ENCODE data around the gene ACBD5. TPM values are rescaled to one million over a fixed set of nuclear protein-coding genes. Genes with fewer than 3 reads are reported as not detected.

The ACBD5 gene
- total and polyA plus RNA-seq, 8 donors = 6.2 to 45.2 (median 13.8) TPM

DNA sequence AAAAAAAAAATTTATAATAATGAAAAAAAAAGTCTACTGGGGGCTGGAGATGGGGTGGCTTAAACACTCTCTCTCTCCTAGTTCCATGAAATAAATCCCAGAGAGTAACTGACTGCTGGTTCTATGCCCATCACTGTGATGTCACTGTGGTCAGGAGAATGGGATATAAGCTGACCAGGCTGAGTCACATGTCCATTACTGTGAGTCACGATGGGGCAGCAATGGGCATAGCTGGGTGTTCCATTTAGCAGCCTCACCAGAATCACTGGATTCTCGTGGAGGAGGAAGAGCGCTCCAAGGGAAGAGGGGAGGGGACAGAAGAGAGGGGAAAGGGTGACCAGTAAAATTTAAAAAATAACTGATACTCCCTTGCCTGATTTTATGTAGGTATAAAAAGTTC, 48.3 kb downstream of the ACBD5 start:
- no peaks in the 10 kb centered on the region for H3K4me1 ChIP-seq
- H3K27ac ChIP-seq = no peak overlapping the region
- H3K36me3 ChIP-seq = peaks cover 16 to 34% (median 26%) of the 10 kb centered on the region in 4 donors
- no peaks in the 10 kb centered on the region for H3K27me3 ChIP-seq
- no peaks in the 10 kb centered on the region for H3K9me3 ChIP-seq
- no peak for TF ChIP-seq EP300 (IDR thresholded peaks at IDR 0.05)
- no peak for TF ChIP-seq POLR2A (IDR thresholded peaks at IDR 0.05)
- H3K4me3 ChIP-seq = no peak overlapping the region
- WGBS, 5 donors = 75 to 81% (median 80%) methylated on average over 3 of the region's 3 CpGs
- DNase-seq = no peak
- intact Hi-C loops (cut with DNase I; ENCODE audit: low total_unique reads) = no loop called here

DNA sequence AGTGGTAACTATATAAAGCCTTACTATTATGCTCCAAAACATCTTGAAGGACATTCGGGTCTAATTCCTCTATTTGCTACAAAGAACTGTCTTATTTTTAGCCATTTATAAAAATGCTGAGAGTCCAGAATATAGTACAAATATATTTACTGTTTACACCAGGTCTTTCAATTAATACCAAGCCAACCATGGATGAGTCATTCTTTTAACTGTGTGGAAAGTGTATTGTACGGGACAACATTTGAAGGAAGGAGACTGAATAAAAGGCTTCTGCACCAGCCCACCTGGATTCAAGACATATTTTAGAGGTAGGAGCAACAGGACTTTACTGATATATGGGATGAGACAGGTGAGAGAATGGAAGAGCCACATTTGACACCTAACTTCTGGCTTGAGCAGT, 50.1 kb downstream of the ACBD5 start:
- no peaks in the 10 kb centered on the region for H3K9me3 ChIP-seq
- intact Hi-C loops (cut with DNase I; ENCODE audit: low total_unique reads) = no loop called here

DNA sequence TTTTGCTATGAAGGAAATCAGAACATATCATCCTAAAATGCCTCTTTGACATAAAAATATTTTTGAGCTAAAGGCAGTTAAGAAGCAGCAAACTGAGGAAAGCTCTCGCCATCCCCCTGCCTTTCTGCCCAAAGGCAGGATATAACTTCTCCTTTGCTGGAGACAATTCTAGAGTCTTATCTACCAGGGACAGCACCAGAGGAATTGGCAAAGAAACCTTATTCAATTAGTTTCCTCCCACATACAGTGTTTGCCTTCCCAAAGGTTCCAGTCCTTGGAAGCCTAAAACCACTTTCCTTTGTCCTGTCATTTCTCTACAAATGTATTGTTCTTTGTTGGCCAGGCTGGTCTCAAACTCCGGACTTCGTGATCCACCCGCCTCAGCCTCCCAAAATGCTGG, 51.7 kb downstream of the ACBD5 start:
- Histone ChIP-seq H3K36me3 (peaks cover 3 to 40% (median 32%) of the 10 kb centered on the region in 4 donors), H3K27me3 (no peaks in the 10 kb centered on the region), H3K4me1 (no peaks in the 10 kb centered on the region), H3K27ac (no peak overlapping the region), H3K4me3 (no peak overlapping the region), H3K9me3 (no peaks in the 10 kb centered on the region)
- TF ChIP-seq, protein P1, sequence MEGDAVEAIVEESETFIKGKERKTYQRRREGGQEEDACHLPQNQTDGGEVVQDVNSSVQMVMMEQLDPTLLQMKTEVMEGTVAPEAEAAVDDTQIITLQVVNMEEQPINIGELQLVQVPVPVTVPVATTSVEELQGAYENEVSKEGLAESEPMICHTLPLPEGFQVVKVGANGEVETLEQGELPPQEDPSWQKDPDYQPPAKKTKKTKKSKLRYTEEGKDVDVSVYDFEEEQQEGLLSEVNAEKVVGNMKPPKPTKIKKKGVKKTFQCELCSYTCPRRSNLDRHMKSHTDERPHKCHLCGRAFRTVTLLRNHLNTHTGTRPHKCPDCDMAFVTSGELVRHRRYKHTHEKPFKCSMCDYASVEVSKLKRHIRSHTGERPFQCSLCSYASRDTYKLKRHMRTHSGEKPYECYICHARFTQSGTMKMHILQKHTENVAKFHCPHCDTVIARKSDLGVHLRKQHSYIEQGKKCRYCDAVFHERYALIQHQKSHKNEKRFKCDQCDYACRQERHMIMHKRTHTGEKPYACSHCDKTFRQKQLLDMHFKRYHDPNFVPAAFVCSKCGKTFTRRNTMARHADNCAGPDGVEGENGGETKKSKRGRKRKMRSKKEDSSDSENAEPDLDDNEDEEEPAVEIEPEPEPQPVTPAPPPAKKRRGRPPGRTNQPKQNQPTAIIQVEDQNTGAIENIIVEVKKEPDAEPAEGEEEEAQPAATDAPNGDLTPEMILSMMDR (IDR thresholded peaks at IDR 0.05) = no peak
- TF ChIP-seq POLR2AphosphoS5 (IDR thresholded peaks at IDR 0.05) = no peak
- TF ChIP-seq EP300 (IDR thresholded peaks at IDR 0.05) = no peak
- no peak for TF ChIP-seq POLR2A (IDR thresholded peaks at IDR 0.05)
- no peak for DNase-seq
- WGBS, 5 donors = 91 to 100% (median 96%) methylated on average over 4 of the region's 4 CpGs
- intact Hi-C loops (cut with DNase I; ENCODE audit: low total_unique reads) = no loop called here

More for the DNA sequence above, 50.1 kb downstream of the ACBD5 start:
- 58 to 71% (median 66%) methylated on average over 2 of the region's 2 CpGs for WGBS, 5 donors
- no peak for DNase-seq
- Histone ChIP-seq H3K4me3 (no peak overlapping the region), H3K4me1 (no peaks in the 10 kb centered on the region), H3K27me3 (no peaks in the 10 kb centered on the region), H3K27ac (no peak overlapping the region), H3K36me3 (peaks cover 0 to 34% (median 27%) of the 10 kb centered on the region in 4 donors)
- no peak for TF ChIP-seq POLR2A (IDR thresholded peaks at IDR 0.05)

DNA sequence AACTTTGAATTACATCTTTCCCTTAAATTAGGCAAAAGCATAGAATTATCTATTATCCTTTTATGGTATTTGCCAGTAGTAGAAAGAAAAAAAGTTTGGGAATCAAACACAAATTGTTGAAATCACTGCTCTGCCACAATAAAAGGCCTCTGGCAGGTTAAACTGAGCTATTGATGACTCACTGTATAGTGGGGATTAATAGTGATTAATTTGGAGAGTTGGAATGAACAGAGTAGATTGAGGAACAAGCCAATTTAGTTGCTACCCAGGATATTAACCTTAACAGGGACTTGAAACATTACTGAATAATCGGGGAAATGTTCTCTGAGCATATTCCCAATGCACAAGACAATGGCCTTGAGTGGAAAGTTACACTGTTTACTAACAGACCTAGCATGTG, 52.3 kb downstream of the ACBD5 start:
- H3K36me3 ChIP-seq = peaks cover 3 to 46% (median 39%) of the 10 kb centered on the region in 4 donors
- no peaks in the 10 kb centered on the region for H3K9me3 ChIP-seq
- H3K4me1 ChIP-seq = no peaks in the 10 kb centered on the region
- H3K4me3 ChIP-seq = no peak overlapping the region
- intact Hi-C loops (cut with DNase I; ENCODE audit: low total_unique reads) = no loop called here
- 83 to 97% (median 88%) methylated on average over 1 of the region's 1 CpG for WGBS, 5 donors
- TF ChIP-seq, protein P1 (IDR thresholded peaks at IDR 0.05) = no peak
- TF ChIP-seq POLR2AphosphoS5 (IDR thresholded peaks at IDR 0.05) (no peak), POLR2A (IDR thresholded peaks at IDR 0.05) (no peak), EP300 (IDR thresholded peaks at IDR 0.05) (no peak)
- no peak overlapping the region for H3K27ac ChIP-seq
- H3K27me3 ChIP-seq = no peaks in the 10 kb centered on the region
- DNase-seq = no peak

DNA sequence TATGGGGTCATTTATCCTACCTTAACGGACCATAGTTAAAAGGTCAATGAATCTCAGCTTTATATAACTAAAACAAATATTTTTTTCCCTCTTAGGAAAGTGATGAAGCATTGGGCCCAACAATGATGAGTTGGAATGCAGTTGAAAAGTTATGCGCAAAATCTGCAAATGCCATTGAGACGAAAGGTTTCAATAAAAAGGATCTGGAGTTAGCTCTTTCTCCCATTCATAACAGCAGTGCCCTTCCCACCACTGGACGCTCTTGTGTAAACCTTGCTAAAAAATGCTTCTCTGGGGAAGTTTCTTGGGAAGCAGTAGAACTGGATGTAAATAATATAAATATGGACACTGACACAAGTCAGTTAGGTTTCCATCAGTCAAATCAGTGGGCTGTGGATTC, 70.7 kb downstream of the ACBD5 start:
- DNase-seq = no peak
- Histone ChIP-seq H3K9me3 (no peaks in the 10 kb centered on the region), H3K27ac (no peak overlapping the region), H3K27me3 (no peaks in the 10 kb centered on the region), H3K4me3 (no peak overlapping the region), H3K36me3 (peaks cover 32 to 87% (median 75%) of the 10 kb centered on the region in 4 donors), H3K4me1 (no peaks in the 10 kb centered on the region)
- TF ChIP-seq POLR2AphosphoS5 (IDR thresholded peaks at IDR 0.05) (no peak), EP300 (IDR thresholded peaks at IDR 0.05) (no peak), POLR2A (IDR thresholded peaks at IDR 0.05) (no peak)
- TF ChIP-seq, protein P1 (IDR thresholded peaks at IDR 0.05) = no peak
- intact Hi-C loops (cut with DNase I; ENCODE audit: low total_unique reads) = no loop called here
- WGBS, 5 donors = 87 to 95% (median 91%) methylated on average over 4 of the region's 4 CpGs

All from stomach (tissue), 9 donors.